Astrocyte (in vitro differentiated cells and primary cell): ENCODE results near the gene C6orf136.

Experiments
- CTCF ChIP-seq: IDR thresholded peaks from 2 replicates; pipeline ENCODE4 v1.5.1; 2011; ENCODE audit warnings: low read depth, mild to moderate bottlenecking, inconsistent platforms, low read length, moderate library complexity; ENCODE audit not compliant: insufficient read depth
- EZH2 ChIP-seq: IDR thresholded peaks from 2 replicates; pipeline ENCODE4 v1.6.1; 2012; ENCODE audit warnings: mild to moderate bottlenecking, low read length, inconsistent platforms; ENCODE audit not compliant: insufficient read depth

- no peak for TF ChIP-seq CTCF
- no peak for TF ChIP-seq EZH2
Measured at GRCh38 chr6:30645989-30646388, 944 bp upstream of the C6orf136 start.
